Endodermal cell (in vitro differentiated cells): ENCODE results near the gene UNC5C. TPM values are rescaled to one million over a fixed set of nuclear protein-coding genes. Genes with fewer than 3 reads are reported as not detected.

Experiments
- DNase-seq: peaks from one replicate; pipeline ENCODE4 v3.0.0-alpha.2; 2017
- H3K27ac ChIP-seq: 2 replicates; pipeline ENCODE4 v1.5.1; 2013; ENCODE audit warnings: mild to moderate bottlenecking, low read depth, low read length, moderate library complexity
- H3K27me3 ChIP-seq: 2 replicates; pipeline ENCODE4 v1.6.1; 2013; ENCODE audit warnings: mild to moderate bottlenecking, low read length, moderate library complexity; ENCODE audit not compliant: insufficient read depth, control insufficient read depth, poor library complexity, severe bottlenecking
- H3K36me3 ChIP-seq: 2 replicates; pipeline ENCODE4 v1.7.0; 2013; ENCODE audit warnings: mild to moderate bottlenecking, low read length, moderate library complexity; ENCODE audit not compliant: control insufficient read depth, insufficient read depth
- H3K4me1 ChIP-seq: one replicate; pipeline ENCODE4 v1.7.0; 2013; ENCODE audit warnings: low read length; ENCODE audit not compliant: control insufficient read depth, insufficient read depth
- H3K4me3 ChIP-seq: 2 replicates; pipeline ENCODE4 v1.5.1; 2013; ENCODE audit warnings: mild to moderate bottlenecking, low read length, moderate library complexity
- H3K9ac ChIP-seq: 2 replicates; pipeline ENCODE4 v1.6.1; 2013; ENCODE audit warnings: mild to moderate bottlenecking, low read length, moderate library complexity; ENCODE audit not compliant: poor library complexity, severe bottlenecking; ENCODE audit errors: extremely low read depth
- H3K9me3 ChIP-seq: 2 replicates; pipeline ENCODE4 v1.6.1; 2013; ENCODE audit warnings: mild to moderate bottlenecking, low read length, moderate library complexity; ENCODE audit not compliant: control insufficient read depth
- H3K27ac Mint-ChIP-seq: 2 replicates; pipeline ENCODE4 v1.8.0; 2020; ENCODE audit warnings: mixed read lengths
- H3K27me3 Mint-ChIP-seq: 2 replicates; pipeline ENCODE4 v1.8.0; 2021; ENCODE audit warnings: mild to moderate bottlenecking, mixed read lengths; ENCODE audit not compliant: insufficient read depth
- H3K36me3 Mint-ChIP-seq: 2 replicates; pipeline ENCODE4 v1.8.0; 2020; ENCODE audit warnings: low read depth, mixed read lengths
- H3K4me1 Mint-ChIP-seq: 2 replicates; pipeline ENCODE4 v1.8.0; 2020; ENCODE audit warnings: mixed read lengths
- H3K4me3 Mint-ChIP-seq: 2 replicates; pipeline ENCODE4 v1.8.0; 2020; ENCODE audit warnings: mild to moderate bottlenecking, moderate library complexity, mixed read lengths
- H3K9me3 Mint-ChIP-seq: 2 replicates; pipeline ENCODE4 v1.8.0; 2020; ENCODE audit warnings: mild to moderate bottlenecking, mixed read lengths
- WGBS, 2 experiments: methylation state at CpG; one replicate each; pipeline versions ENCODE4 v1.1.5 to v1.1.7; 2013; ENCODE audit warnings: missing lambda C conversion rate in 2 of 2, mixed read lengths in 1 of 2; ENCODE audit not compliant: insufficient coverage in 1 of 2, insufficient read length in 1 of 2; 5-methylcytosine and 5-hydroxymethylcytosine counted together
- total RNA-seq, 2 donors: library from RNA; stranded (reverse); fragmentation: NEBNext Ultra II Directional in 1 of 2; extraction: Animal tissue kit (Norgen Biotek cat#: 25700) in 1 of 2; gene quantifications; 2 replicates in 1 of 2; 3 replicates in 1 of 2; pipeline ENCODE4 v1.2.1, GENCODE V29; 2021
- TF ChIP-seq, protein P1 (sequence below): fragments of 200-600 bp; sonication (generic); conservative IDR thresholded peaks from 2 replicates; pipeline ENCODE4 v1.5.0; 2021; ENCODE audit warnings: antibody characterized with exemption, mild to moderate bottlenecking

The UNC5C gene
- total RNA-seq, 2 donors from 2014 or later, result 2.0 to 7.2 TPM

DNA sequence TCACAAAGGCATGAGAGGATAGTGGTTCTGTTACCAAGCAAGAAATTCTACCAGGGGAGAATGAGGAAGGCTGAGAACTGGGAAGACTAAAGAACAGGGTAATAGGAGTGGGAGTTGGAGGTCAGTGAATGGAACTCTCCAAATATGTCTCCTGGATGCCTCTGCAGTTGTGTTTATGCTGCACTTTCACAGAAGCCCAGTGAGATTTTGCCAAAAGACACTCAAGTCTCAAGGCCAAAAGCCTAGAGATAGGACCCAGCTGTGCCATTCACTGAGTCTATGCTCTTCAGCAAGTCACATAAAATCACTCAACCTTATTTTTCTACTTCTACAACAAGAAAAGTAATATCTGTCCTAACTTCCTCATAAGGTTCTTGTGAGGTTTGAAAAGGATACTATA, 285.4 kb downstream of the UNC5C start:
- no peaks in the 10 kb centered on the region for H3K9me3 Mint-ChIP-seq
- no peaks in the 10 kb centered on the region for H3K36me3 Mint-ChIP-seq
- Histone ChIP-seq H3K9me3 (no peaks in the 10 kb centered on the region), H3K4me1 (no peaks in the 10 kb centered on the region), H3K4me3 (no peak overlapping the region), H3K27me3 (no peaks in the 10 kb centered on the region), H3K27ac (no peak overlapping the region), H3K36me3 (no peaks in the 10 kb centered on the region), H3K9ac (no peak overlapping the region)
- no peaks in the 10 kb centered on the region for H3K4me1 Mint-ChIP-seq
- no peak overlapping the region for H3K27ac Mint-ChIP-seq
- no peaks in the 10 kb centered on the region for H3K27me3 Mint-ChIP-seq
- TF ChIP-seq, protein P1, sequence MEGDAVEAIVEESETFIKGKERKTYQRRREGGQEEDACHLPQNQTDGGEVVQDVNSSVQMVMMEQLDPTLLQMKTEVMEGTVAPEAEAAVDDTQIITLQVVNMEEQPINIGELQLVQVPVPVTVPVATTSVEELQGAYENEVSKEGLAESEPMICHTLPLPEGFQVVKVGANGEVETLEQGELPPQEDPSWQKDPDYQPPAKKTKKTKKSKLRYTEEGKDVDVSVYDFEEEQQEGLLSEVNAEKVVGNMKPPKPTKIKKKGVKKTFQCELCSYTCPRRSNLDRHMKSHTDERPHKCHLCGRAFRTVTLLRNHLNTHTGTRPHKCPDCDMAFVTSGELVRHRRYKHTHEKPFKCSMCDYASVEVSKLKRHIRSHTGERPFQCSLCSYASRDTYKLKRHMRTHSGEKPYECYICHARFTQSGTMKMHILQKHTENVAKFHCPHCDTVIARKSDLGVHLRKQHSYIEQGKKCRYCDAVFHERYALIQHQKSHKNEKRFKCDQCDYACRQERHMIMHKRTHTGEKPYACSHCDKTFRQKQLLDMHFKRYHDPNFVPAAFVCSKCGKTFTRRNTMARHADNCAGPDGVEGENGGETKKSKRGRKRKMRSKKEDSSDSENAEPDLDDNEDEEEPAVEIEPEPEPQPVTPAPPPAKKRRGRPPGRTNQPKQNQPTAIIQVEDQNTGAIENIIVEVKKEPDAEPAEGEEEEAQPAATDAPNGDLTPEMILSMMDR, result no peak
- H3K4me3 Mint-ChIP-seq, result no peak overlapping the region
- DNase-seq, result no peak

- Mint-ChIP-seq H3K4me1 (peaks cover 4% of the 10 kb centered on the region), H3K27ac (no peak overlapping the region), H3K4me3 (no peak overlapping the region), H3K36me3 (no peaks in the 10 kb centered on the region), H3K27me3 (peaks cover 6% of the 10 kb centered on the region), H3K9me3 (no peaks in the 10 kb centered on the region)
- no peaks in the 10 kb centered on the region for H3K9me3 ChIP-seq
- no peak for DNase-seq
- no peaks in the 10 kb centered on the region for H3K36me3 ChIP-seq
- no peak overlapping the region for H3K4me3 ChIP-seq
- H3K4me1 ChIP-seq, result no peaks in the 10 kb centered on the region
- no peak overlapping the region for H3K9ac ChIP-seq
- TF ChIP-seq, protein P1, result no peak
- no peaks in the 10 kb centered on the region for H3K27me3 ChIP-seq
- no peak overlapping the region for H3K27ac ChIP-seq
- WGBS, 2 experiments, result 95% methylated on average over 4 to 6 of the region's 6 CpGs
These were observed 292.5 kb downstream of the UNC5C start for GRCh38 chr4:95256108-95256835.

- Mint-ChIP-seq H3K27me3 (peaks cover 6% of the 10 kb centered on the region), H3K4me3 (no peak overlapping the region), H3K36me3 (no peaks in the 10 kb centered on the region), H3K4me1 (peaks cover 4% of the 10 kb centered on the region), H3K27ac (no peak overlapping the region), H3K9me3 (no peaks in the 10 kb centered on the region)
- DNase-seq, result no peak
- Histone ChIP-seq H3K4me3 (no peak overlapping the region), H3K4me1 (no peaks in the 10 kb centered on the region), H3K27me3 (no peaks in the 10 kb centered on the region), H3K36me3 (no peaks in the 10 kb centered on the region), H3K27ac (no peak overlapping the region), H3K9me3 (no peaks in the 10 kb centered on the region), H3K9ac (no peak overlapping the region)
- TF ChIP-seq, protein P1, result no peak
- 89 to 90% methylated on average over 7 to 8 of the region's 8 CpGs for WGBS, 2 experiments
These were observed 293.2 kb downstream of the UNC5C start for GRCh38 chr4:95255396-95256107.
